Activated CD4-positive, CD25-positive, alpha-beta regulatory T cell treated with anti-CD3 and anti-CD28 coated beads, Interleukin-2, amount 50 U/mL, for 72 hours (primary cell): ENCODE results near the gene CHCHD2.
A peak's percentile ranks its signal among the peaks of the same experiment; 100 is the strongest.
"Not testable (repeated sequence)": the region's sequence is repeated elsewhere in the genome, so short reads cannot be mapped to it uniquely, and the experiment has no call there.

Experiments used
- DNase-seq: peaks from one replicate; pipeline ENCODE4 v3.0.0; 2021

Gene CHCHD2

DNA sequence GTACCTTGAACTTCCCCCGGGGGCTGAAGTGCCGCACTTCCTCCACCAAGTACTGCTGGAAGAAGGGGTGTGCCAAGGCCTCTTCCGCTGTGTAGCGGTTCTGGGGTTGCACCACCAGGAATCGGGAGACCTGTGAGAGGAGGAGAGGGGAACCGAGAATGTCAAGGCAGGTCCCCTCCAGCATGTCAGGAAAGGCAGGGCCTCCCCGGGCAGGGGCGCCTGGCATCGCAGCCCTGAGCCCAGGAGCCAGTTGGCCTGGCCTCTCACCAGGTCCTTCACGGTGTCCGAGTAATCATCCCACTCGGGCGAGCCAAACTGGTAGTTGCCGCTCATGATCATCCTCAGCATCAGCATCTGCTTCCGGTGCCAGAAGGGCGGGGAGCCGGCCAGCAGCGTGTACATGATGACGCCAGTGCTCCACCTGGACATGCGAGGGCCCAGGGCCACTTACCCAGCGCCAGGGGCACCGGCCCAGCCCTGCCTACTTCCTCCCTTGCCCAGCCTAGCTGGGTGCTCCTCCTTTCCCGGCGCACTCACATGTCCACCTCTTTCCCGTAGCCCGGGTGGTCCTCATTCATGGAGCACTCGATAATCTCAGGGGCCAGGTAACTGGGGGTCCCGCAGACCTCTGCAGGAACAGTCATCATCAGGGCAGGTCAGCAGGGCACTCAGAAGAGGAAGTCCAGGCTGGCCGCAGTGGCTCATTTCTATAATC lies 24.5 kb downstream of the CHCHD2 start:
- DNase-seq: no peak

DNA sequence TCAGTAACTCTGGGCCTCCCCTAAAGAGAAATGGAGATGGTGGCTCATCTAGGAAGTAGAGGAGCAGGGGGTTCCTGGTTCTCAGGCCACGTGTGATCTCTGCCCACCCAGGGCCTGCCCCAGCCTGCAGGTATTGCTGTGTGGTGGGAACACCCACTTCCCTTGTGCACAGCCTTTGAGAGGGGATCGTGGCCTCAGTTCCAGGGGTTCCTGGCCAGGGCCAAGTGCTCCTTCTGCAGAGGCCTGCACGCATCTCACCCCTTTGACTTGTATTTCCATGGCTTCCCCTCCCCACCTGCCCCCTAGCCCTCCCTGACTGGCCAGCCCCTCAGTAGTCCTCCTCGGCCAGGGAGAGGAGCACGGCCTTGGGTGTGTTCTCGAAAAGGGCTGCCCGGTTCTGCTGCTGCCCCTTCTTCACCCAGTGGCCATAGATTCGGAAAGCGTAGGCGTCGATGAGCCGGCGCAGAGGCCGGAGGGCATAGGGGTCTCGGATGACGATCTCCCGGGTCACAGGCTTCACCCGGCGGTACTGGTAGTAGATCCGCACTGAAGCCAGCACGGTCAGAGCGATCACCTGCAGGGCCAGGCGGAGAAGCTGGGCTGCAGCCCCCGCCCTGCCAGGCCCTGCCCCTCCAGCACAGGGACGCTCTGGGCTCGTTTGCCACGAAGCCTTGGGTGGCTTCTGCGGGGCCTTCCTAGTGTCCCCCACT lies 25.4 kb downstream of the CHCHD2 start:
- DNase-seq: not testable (repeated sequence)

DNA sequence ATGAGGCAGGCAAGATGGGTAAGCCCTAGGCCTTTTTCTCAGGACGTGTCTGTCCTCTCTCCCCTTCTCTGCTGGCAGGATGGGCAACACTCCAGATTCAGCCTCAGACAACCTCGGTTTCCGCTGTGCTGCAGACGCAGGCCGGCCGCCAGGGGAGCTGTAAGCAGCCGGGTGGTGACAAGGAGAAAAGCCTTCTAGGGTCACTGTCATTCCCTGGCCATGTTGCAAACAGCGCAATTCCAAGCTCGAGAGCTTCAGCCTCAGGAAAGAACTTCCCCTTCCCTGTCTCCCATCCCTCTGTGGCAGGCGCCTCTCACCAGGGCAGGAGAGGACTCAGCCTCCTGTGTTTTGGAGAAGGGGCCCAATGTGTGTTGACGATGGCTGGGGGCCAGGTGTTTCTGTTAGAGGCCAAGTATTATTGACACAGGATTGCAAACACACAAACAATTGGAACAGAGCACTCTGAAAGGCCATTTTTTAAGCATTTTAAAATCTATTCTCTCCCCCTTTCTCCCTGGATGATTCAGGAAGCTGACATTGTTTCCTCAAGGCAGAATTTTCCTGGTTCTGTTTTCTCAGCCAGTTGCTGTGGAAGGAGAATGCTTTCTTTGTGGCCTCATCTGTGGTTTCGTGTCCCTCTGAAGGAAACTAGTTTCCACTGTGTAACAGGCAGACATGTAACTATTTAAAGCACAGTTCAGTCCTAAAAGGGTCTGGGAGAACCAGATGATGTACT lies 26.7 kb downstream of the CHCHD2 start:
- no peak for DNase-seq

DNA sequence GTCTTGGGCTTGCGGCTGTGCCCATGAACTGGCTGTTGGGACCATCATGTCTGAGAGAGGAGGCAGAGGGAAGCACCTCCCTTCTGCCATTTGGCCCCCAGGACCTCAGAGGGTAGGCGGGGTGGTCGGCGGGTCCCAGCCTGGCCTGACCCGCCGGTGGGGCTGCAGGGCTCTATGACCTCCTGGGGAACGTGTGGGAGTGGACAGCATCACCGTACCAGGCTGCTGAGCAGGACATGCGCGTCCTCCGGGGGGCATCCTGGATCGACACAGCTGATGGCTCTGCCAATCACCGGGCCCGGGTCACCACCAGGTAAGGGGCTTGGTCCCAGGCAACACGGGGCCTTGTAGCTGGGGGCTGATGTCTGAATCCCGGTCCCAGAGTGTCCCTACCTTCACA lies 28.1 kb downstream of the CHCHD2 start:
- DNase-seq: no peak

DNA sequence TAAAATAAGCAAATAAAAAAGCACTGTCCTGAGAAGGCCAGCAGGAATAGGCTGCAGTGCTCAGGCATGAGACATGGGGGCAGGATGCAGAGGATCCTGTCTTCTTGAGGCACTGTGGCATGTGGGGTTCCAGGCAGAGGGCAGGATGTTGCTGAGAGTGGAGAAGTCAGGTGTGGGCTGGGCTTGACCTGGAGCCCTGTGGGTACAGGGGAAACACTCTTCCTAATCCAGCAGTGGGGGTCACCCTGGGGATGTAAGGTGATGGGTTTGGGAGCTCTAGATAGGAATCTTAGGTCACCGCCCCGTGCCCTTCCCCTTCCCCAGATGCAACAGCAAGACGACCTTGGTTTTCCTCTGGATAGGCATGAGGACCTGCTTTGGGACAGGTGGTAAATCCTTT lies 28.6 kb downstream of the CHCHD2 start:
- DNase-seq: no peak

DNA sequence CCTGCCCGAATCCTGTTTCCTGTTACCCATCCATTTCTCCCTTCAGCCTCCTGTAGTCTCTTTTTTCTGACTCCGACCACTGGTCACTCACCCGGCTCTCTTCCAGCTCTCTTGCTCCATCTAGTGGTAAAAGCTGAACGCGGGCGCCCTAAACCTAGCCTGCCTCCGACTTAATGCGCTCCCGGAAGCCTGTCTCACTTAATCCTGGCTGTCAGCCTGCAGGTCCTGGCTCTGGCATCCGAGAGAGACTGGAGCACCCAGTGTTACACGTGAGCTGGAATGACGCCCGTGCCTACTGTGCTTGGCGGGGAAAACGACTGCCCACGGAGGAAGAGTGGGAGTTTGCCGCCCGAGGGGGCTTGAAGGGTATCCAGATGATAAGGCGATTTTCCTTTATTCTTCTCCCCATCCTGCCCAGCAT lies 31.9 kb downstream of the CHCHD2 start:
- peak; percentile 74 for DNase-seq

DNA sequence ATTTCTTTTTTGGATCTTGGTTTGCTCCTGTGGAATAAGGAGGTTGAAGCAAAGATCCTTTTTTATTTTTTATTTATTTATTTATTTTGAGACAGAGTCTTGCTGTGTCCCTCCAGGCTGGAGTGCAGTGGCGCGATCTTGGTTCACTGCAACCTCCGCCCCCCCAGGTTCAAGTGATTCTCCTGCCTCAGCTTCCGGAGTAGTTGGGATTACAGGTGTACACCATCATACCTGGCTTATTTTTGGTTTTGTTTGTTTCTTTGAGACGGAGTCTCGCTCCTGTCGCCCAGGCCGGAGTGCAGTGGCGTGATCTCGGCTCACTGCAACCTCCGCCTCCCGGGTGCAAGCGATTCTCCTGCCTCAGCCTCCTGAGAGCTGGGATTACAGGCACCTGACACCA lies 39.9 kb downstream of the CHCHD2 start:
- not testable (repeated sequence) for DNase-seq

DNA sequence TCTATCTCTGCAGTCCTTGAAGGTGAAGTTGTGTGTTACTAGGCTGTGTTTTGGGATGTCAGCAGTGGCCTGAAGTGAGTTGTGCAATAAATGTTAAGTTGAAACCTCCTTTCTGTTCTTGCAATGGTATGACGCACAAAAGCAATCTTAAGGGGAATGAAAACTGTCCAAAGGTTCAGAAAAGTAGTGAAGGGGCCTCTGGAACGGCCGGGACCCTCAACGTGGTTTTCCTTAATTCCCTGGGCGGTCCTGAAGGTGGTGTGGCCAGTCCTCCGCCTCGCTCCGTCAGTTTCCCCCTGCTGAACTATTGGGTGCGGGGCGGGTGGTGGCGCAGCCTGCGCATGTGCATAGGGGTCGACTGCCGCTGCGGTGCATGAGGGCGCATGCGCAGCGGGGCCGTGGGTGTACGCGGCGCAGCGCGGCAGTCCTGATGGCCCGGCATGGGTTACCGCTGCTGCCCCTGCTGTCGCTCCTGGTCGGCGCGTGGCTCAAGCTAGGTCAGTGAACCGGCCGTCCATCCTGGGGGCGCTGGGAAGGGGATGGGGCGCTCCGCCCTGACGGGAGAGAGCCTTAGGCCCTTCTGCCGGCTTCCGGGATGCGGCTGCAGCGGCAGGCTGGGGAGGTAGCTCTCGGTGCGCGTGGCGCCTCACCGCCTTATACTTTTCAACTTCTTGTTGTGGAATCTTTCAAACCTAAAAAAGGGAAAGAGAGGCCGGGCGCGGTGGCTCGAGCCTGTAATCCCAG lies 42.2 kb downstream of the CHCHD2 start, which contains the start of gene SUMF2:
Gene SUMF2 (plus strand): TSS at position 405 of the 744 bp plus-strand sequence. CDS start 26 bp downstream, at position 431.
- DNase-seq: peak; percentile 94

DNA sequence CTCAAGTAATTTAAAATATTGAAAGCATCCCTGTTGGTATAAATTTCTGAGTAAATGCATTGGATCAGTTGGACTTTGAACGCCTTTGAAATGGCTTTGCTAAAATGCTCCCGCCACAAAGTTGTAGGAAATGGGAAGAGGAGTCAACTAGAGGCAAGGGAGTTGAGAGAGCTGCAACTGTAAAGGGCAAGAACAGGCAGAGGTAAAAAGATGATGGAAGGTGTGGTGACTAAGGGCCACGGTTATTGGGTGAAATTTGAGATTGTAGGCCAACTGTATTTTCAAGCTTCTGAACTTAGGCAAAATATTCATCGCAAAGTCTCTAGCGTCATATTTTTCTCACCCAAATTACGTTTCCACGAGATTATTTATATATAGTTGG lies 42.8 kb downstream of the CHCHD2 start:
- no peak for DNase-seq

DNA sequence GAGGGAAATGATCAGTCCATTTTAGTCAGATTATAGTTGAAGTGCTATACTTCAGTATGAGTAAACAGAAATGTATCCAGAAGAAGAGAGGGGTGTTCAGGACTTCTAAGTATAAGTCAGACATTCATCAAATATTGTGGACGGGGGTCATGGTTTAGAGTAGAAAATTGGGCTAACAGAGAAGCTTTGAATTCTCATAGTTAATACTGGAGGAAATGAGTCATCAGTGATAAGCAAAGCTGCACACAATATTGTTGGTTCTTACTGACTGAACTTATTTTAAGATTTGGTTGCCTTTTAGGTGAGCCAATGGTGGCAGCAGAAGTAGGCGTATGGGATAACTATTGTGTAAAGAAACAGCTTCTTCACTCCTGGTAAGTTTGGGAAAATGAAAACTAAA lies 43.9 kb downstream of the CHCHD2 start:
- no peak for DNase-seq

DNA sequence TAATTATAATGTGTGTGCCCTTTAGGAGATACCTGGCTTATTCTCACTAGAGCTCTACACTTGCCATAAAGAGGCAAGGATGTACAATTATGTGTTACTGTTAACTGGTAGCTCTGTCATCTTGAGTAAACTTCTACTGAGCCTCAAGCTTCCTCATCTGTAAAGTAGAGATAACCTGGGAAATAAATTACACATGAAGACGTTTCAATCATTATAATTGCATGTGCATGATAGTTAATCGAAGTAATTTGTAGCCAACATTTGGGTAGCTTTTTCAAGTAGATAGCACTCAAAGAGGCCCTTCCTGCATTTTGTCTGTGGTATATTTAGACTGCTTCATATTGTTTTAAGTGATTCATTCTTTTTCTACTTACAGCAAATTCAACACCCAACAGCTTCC lies 52.3 kb downstream of the CHCHD2 start:
- no peak for DNase-seq

DNA sequence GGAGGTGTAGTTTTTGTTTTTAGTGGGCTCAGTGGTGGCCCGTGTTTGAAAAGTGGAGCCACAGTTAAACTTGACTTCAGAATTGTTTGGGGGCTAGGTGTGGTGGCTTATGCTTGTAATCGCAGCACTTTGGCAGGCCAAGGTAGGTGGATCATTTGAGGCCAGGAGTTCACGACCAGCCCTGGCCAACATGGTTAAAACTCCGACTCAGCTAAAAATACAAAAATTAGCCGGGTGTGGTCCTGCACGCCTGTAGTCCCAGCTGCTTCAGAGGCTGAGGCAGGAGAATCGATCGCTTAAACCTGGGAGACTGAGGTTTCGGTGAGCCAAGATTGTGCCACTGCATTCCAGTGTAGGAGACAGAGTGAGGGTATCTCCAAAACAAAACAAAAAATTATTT lies 52.9 kb downstream of the CHCHD2 start:
- no peak for DNase-seq
